ENCODE results near the gene VWA3B.
"Not testable (repeated sequence)": the region's sequence is repeated elsewhere in the genome, so short reads cannot be mapped to it uniquely, and the experiment has no call there.

Gene VWA3B

DNA sequence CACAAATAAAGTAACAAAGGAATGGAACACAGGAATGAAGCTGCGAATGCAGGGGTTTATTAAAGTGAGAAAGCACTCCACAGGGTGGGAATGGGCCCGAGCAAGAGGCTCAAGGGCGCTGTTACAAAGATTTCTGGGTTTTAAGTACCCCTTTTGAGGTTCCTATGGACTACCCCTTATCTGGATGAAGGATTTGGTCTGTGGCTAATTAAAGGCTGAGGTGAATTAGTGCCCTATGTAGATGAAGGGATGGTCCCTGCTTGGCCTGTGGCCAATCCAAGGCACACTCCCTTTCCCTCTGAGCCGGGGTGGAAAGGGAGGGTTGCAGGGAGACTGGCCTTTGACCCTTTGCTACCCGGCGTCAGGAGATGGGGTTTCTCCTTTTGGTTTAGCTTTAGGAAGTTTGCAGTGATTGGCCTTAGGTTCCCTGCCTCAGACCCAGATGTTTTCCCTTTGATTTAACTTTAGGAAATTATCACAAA is 211.8 kb downstream of the VWA3B start:
- DNase-seq (ENCODE audit: low spot score) = no peak

DNA sequence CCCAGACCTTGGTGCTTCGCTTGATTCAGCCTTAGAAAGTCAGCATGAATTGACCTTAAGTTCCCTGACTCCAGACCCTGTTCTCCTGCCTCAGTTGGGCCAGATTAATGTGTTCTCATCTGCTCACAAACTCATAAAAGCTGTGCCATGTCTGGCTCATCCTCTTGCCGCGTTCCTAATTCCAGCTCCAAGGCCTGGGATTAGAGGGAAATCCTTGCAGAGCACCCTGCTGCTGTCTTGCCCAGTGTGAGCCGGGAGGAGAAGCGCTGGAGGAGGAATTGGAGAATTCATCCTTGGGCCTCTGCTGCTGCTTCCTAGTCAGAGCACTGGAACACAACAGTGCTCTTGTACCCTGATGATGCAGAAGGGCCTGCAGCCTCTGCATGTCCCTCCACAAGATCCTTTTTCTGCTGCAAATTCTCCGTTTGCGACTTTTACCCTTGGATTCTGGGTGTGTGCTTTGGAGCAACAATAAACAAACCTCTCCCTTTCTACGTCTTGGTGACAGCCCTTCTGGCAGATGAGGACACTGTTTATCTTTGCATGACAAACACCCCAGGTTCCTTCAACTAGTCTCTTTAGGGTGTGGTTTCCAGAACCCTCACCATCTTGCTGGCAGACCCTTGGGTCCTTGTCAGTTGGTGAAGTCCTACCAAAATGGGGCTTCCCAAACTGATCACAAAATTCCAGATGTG is 212.4 kb downstream of the VWA3B start:
- no peak for DNase-seq (ENCODE audit: low spot score)

DNA sequence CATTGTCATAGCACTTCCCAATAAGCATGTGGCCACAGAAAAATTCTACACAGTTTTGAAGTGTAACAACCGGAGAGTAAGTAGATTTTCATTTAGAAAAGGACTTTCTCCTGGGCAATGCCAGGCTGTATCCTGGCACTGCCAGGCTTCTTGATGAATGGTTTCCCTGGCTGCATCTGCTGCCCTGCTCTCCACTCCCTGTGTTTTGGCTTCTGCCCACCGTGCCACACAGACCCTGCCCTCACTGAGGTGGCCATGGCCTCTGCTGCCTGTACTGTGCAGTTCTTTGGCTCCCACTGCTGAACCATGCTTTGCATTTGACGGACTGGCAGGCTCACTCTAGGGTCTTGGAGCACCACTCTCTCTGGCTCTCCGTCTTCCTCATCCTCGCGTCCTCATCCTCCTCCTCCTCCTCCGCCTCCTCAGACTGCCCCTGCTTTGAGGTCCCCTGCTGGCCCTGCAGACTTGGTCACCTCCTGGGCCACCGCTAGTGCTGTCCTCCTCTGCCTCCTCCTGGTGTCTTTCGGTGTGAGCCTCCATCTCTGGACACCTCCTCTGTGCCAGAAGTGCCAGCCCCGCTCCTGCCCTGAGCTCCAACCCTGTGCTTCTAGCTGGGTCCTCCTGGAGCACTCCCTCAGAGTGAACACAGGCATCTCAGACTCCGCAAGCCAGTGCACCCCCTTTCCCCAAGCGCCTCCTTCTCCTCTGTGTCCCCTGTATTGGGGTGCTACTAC is 213.3 kb downstream of the VWA3B start:
- no peak for DNase-seq (ENCODE audit: low spot score)

DNA sequence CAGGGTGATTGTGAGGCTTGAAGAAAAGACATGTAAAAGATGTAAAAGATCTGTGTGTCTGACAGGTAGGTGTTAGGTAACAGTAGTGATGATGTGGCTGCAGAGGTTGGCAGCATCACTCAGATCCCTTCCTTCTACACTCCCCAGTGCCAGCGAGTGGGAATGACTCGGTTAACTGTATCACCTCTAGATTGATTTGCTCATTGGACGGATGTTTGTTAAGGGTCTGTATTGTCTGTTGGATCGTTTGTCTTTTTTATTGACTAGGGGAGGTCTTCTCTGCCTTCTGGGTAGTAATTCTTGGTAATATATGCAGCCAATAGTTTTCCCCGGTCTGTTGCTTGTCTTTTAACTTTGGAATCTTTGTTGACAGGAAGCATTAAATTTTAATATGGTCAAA is 214.5 kb downstream of the VWA3B start:
- DNase-seq (ENCODE audit: low spot score) = no peak

DNA sequence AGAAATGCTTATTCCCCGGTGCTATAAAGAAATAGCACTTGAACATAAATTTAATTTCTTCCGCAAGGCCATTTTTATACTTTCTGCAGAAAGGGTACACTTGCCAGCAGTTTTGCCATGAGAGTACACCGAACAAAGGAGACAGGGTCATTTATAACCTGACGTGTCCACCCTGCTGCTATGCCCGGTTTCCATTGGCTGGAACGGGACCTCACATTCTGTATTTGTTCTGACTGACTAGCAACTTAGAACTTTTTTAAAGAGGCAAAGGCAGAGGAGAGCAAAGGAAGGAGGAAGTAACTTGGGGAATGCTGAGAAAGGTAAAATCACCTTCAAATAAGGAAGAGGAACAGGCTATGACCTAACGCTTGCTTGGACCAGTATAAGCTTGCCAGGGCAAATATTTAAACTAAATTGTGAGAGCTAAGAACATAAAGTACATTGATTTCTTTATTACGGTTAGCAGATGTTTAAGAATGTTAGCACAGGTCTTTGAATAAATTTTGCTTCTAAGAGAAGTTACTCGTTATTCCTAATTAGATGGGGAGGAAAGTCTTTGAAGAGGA is 220.2 kb downstream of the VWA3B start:
- DNase-seq (ENCODE audit: low spot score) = not testable (repeated sequence)

DNA sequence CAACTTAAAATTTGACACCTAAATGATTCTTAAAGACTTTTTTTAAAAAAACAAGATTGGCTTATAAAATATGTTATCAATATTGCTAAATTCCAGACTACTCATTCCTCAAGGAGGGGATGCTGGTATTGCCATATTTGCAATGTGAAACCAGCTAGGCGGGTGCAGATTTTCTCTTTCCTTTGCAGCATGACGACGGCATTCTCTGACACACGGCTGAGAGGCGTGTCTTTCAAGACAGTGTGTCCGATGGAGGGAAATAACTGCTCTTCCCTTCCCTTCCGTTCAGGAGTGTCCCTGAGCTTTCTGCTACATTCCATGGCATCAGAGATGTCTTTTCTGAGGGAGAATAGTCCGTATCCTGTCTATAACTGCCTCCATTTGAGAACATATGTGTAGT is 221.1 kb downstream of the VWA3B start:
- no peak for DNase-seq (ENCODE audit: low spot score)

DNA sequence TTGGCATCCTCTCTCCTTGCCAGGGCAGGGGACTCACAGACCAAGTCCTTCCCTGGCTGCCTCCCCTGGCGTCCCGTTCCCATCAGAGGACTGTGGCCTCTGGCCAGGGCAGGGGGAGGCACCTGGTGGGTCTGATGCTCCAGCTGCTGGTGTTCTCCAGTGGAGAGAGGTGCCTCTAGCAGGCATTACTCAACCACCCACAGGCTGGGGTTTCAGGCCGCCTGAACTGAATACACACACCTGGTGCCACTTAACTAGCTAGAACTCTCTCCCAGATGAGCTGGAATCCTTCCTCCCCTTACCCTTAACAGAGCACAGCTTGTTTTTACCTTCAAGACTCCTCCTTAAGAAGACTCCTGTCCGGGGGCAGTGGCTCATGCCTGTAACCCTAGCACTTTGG is 221.6 kb downstream of the VWA3B start:
- DNase-seq (ENCODE audit: low spot score) = no peak

DNA sequence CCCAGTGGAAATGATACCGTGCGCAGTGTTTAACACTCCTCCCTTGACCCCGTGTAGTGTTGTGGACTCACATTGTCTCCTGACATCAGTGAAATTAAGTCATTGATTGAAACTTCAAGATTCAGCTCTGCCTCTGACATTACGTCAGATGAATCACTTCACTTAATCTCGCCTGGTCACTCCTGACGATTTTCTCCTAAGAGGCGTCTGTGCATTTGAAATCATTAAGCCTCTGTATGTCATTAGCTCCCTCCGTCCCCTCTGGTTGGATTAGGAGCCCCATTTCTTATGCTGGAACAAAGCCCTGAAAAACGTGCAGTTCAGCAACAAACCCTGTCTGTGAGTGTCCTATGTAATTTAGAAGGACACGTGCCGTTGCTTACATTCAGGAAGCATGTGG is 222.6 kb downstream of the VWA3B start:
- no peak for DNase-seq (ENCODE audit: low spot score)

DNA sequence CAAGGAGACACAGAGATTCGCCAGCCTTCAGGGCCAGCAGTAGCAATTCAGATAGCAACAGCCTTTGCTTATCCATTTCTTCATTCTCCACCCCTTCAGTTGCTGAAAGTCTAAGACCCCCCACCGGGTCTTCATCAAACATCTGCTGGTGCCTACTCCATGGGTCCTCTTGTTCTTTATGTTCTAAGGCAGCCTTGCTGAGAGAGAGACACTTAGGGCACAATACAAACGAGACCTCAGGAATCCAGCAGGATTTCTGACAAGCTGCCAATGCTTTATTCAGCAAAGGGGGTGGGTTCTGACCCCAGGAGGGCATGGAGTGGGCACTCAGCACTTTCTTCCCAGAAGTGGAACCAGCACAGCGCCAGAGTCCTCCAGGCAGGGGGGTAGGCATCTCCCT is 223.0 kb downstream of the VWA3B start:
- no peak for DNase-seq (ENCODE audit: low spot score)

DNA sequence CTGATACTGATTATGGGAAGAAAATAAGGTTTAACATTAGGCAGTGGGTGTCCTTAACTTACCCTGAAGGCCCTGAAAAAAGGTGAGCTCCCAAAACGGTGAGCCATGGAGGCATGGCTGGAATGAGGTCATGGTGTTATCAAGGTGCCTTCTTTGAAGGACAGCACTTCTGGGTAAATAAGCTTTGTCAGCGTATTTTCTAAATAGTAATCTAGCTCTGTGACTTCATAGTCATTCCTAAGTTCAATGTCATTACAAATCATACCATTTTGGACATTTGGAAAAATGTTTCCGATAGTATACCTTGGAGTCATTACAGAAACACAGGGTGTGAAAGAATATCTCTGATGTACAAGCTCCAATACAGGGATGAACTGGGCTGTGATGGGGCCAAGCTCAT is 224.1 kb downstream of the VWA3B start:
- DNase-seq (ENCODE audit: low spot score) = no peak

DNA sequence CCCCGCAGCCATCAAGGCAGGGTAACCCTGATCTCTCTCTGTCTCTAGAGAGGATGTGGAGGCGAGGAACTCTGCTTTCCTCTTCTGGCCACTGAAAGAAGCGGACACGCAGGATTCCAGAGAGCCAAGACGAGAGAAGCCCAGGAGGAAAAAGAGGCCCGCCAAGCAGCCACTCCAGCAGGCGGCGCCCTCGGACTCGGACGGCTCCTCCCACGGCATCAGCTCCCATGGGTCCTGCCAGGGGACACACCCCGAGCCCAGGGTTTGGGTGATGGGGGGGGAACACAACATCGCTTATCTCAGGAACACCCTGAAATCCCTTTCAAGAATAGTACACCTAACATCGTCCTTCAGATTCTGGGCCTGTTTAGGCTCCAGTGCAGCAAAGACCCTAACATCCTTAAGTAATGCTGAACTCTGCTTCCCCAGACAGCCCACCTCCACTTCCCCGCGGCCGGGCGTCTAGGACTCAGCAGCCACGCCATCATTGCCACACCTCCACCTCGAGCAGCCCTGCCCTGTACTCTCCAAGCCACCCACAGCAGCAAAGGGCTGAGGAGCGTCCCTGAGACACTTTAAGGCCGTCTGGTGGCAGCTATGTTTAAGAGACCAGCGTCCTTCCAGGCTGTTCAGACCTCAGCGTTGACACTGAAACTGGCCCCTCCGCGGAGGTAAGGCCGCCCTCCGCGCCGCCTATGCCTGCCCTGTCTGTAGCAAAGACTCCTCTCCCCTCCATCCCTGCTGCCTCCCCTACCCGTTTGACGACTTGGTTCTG is 225.0 kb downstream of the VWA3B start:
- no peak for DNase-seq (ENCODE audit: low spot score)

DNA sequence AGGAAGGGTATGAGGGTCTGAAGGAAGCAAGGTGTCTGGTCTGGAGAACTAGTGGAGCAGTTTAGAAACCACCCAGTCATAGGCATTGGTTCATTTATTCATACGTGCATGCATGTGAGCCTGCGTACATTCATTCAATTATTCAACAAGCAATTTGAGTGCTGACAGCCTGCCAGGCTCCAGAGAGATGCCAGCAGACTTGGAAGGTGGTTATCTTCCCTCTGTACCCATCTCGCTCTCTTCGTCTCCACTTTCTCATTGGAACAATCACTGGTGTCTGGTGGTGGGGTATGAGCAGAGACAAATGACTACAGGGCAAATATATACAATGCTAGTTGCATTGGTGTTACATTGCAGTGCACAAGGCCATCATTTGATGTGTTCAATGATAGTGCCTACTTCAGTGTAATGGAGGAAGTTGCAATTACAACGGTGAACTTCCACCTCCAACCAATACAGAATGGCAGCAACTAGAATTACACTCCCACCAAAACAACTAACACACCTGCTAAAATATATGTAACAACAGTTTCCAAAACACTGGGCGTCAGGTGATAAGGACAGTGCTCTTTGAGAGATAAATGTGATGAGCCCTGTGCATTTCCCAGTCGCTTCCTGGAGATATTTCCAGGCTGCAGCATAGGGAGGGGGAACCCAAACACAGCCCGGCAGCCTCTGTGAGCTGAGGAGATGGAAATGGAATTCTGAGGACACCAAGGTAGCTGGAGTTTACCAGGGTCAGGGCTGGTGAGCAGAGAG is 226.7 kb downstream of the VWA3B start:
- DNase-seq (ENCODE audit: low spot score) = no peak

DNA sequence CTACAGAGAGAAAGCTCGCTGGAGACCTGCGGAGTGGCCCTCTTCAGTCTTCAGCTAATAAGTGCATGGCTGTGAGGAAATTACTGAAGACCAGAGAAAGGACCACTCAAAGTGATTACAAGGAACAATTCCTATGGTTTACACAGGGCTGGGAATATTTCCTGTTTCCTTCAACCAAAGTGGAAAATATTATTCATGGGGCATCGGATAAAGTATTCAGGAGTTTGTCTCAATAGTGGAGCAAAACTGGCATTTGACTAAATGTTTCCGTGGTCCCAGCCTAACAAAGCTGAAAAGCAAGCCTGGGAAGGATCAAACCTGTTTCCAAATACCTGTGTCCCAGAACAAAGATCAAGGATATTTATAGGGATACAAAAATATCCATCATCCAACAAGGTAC is 227.3 kb downstream of the VWA3B start:
- no peak for DNase-seq (ENCODE audit: low spot score)

DNA sequence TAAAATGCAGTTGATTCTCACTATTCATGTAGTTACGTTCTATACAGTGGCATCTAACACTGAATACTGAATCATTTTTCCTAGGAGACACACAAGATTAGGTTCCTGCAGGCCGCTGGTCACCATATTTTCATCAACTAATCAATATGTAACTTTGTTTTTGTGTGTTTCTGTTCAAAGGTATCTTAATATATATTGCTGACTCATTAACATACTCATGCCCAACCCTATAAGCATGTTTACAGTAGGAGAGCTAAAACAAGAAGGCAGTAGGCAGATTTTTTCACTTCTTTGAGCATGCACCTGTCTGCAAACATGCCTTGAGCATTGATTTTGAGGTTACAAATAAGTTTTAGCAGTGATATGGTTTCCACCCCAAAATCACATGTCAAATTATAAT is 229.0 kb downstream of the VWA3B start:
- DNase-seq (ENCODE audit: low spot score) = no peak

DNA sequence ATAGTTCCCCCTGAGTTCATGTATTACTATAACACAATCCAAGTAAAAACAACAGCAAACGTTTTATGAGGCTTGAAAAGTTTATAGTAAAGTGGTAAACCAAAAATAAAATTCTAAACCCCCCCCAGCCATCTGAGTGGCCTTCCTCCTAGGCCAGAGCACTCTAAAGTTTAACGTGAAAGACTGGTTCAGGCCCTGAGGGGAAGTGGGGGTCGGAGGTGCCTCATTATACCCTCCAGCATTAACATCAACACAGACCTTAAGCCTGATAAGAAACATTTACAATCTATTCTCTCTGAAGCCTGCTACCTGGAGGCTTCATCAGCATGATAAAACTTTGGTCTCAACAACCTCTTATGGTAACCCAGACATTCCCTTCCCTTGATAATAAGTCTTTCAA is 230.2 kb downstream of the VWA3B start:
- no peak for DNase-seq (ENCODE audit: low spot score)

DNA sequence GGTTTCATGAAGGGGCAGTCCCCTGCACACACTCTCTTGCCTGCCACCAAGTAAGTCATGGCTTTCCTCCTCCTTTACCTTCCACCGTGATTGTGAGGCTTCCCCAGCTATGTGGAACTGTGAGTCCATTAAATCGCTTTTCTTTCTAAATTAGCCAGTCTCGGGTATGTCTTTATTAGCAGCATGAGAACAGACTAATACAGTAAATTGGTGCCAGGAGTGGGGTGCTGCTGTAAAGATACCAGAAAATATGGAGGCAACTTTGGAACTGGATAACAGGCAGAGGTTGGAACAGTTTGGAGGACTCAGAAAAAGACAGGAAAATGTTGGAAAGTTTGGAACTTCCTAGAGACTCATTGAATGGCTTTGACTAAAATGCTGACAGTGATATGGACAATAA is 233.2 kb downstream of the VWA3B start:
- not testable (repeated sequence) for DNase-seq (ENCODE audit: low spot score)

DNA sequence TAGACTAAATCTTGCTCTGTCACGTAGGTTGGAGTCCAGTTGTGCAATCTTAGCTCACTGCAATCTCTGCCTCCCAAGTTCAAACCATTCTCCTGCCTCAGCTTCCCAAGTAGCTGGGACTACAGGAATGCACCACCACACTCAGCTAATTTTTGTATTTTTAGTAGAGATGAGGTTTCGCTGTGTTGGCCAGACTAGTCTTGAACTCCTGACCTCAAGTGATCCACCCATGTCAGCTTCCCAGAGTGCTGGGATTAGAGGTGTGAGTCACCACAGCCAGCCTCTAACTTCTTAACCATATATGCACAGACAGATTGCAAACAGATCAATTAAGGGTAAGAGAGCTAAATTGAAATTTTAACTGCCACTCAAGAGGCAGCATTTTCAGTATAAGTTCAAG is 237.2 kb downstream of the VWA3B start:
- no peak for DNase-seq (ENCODE audit: low spot score)

DNA sequence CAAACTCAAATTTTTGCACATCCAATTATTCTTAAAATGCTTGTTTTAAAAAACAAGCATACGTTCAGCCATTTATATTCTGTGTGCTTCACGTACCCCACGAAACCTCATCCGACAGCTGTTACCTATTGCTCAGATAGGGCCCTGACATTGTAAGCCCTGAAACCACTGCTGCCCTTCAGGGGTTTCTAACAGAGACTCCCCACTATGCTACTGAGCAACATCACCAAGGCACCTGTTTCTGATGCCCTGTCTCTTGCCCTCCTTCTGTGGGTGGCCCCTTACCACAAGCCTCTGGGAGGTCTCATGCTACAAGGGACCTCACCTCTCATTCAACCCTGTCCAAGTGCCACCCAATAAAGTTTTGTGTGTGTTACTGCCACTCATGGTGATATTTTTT is 240.8 kb downstream of the VWA3B start:
- no peak for DNase-seq (ENCODE audit: low spot score)

DNA sequence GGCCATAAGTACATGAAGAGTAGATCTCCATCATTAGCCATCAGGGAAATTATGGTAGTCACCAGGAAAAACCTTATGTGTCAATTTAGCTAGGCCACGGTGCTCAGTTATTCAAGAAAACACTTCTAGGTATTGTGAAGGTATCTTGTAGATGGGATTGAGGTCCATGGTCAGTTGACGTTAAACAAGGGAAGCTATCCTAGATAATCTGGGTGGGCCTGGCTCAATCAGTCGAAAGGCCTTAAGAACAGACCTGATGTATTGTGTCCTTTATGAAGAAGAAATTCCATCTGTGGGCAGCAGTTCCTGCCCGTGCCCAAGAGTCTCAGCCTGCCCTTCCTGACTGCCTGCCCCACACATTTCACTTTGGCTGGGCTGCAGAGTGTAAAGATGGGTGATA is 242.6 kb downstream of the VWA3B start:
- DNase-seq (ENCODE audit: low spot score) = no peak

DNA sequence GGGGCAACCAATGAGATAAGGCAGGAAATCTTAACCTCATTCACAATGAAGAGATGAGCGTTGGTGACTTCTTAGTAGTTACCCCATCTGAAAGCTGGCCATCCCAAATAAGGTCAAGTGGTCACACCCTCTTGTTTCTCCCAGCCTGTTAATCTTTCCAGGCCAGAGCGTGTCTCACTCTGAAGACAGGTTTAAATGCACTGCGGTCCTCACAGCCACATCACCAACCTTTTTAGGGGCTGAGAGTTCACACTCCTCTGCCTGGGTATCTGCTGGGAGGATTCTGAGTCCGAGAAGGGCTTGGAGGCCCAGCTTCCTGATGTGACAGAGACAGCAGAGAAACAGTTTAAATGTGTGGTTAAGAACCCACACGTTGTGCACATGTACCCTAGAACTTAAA is 246.0 kb downstream of the VWA3B start:
- DNase-seq (ENCODE audit: low spot score) = no peak

DNA sequence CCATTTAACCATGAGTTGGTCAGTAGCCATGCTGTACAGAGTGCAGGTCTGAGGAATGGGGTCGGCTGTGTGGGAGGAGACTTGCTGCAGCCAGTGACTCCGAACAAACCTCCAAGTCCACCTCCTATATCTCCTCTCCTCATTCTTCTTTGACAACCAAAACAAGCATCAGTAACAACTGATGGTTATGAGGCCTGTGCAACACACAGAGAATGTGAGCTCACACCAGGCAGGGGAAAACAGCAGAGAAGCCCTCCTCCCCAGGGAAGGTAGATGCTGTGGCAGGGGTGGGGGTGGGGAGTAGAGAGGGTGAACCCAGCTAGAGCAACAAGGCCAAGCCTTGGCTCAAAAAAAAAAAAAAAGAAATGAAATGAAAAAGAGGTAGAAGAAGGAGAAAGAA is 247.0 kb downstream of the VWA3B start:
- no peak for DNase-seq (ENCODE audit: low spot score)

Measured in left forelimb (tissue), 1 donor.